ENCODE data around the gene TENM3. TPM values are rescaled to one million over a fixed set of nuclear protein-coding genes. Genes with fewer than 3 reads are reported as not detected.
A peak's percentile ranks its signal among the peaks of the same experiment; 100 is the strongest.

The TENM3 gene
- polyA plus RNA-seq, 1 experiment = 9.2 TPM

DNA sequence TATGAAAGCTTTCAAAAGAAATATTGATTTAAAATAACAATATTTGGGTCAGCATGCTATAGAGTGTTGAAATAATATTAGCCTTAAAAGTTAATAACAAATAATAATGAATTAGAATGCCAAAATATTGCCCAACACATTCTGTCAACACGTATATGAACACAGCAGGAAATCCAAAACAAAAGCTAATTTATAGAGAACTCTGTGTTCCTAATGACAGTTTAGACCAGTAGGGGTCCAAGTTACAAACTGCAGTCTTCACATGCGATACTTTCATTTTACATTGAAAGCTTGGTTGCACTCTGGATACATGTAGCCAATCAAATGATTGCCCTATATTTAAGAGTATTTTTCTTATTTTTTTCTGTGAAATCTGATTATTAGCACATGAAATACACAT, 399.6 kb downstream of the TENM3 start:
- DNase-seq (ENCODE audit: low read depth) = no peak
- CTCF ChIA-PET = no interaction called here
- TF ChIP-seq, protein P1, sequence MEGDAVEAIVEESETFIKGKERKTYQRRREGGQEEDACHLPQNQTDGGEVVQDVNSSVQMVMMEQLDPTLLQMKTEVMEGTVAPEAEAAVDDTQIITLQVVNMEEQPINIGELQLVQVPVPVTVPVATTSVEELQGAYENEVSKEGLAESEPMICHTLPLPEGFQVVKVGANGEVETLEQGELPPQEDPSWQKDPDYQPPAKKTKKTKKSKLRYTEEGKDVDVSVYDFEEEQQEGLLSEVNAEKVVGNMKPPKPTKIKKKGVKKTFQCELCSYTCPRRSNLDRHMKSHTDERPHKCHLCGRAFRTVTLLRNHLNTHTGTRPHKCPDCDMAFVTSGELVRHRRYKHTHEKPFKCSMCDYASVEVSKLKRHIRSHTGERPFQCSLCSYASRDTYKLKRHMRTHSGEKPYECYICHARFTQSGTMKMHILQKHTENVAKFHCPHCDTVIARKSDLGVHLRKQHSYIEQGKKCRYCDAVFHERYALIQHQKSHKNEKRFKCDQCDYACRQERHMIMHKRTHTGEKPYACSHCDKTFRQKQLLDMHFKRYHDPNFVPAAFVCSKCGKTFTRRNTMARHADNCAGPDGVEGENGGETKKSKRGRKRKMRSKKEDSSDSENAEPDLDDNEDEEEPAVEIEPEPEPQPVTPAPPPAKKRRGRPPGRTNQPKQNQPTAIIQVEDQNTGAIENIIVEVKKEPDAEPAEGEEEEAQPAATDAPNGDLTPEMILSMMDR (IDR thresholded peaks at IDR 0.05; ENCODE audit: insufficient read depth, low read depth, low read length) = no peak
- POLR2A ChIA-PET = no interaction called here
- Histone ChIP-seq H3K27me3 (ENCODE audit: control insufficient read depth, insufficient read depth, low read length) (no peaks in the 10 kb centered on the region), H3K36me3 (ENCODE audit: control insufficient read depth, insufficient read depth, low read length) (no peaks in the 10 kb centered on the region), H3K4me3 (ENCODE audit: low read depth, low read length) (no peak overlapping the region)

DNA sequence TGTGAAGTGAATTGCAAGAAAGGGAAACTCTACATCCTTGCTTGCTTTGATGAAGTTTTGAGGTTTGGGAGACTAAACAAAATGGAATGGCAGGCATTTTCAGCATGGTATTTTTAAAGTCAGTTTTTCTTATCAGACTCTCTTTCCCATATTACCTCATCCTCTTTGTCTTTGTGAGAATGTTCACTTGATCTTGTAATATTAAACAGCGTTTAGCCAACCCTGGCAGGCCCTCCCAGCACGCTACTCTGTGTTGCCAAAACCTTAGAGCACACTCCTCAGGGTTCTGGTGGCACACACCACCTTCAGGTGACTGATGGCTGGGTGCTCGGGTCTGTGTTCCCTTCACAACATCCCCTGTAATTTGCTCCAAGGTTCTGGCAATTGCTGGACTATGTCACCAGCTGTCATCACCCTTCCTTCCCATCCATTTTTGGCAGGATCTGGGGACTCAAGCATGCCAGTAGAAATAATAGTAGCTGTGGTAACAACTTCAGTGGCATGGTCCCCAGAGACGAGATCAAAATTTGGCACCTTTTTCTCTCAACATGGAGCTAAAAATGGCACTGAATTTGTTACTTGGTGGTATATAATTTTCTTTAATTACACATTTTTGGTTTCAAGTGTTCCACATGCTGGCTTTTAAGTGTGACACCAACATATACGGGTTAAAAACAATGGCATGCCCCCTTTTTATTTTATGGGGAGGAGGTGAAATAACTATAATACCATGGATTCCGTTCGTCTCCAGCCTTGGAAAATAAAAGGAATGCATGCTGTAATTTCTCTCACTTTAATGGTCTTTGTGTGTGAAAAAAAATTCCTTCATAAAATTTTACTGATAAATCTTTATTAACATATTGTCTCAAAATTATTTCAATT, 400.8 kb downstream of the TENM3 start:
- CTCF ChIA-PET = no interaction called here

DNA sequence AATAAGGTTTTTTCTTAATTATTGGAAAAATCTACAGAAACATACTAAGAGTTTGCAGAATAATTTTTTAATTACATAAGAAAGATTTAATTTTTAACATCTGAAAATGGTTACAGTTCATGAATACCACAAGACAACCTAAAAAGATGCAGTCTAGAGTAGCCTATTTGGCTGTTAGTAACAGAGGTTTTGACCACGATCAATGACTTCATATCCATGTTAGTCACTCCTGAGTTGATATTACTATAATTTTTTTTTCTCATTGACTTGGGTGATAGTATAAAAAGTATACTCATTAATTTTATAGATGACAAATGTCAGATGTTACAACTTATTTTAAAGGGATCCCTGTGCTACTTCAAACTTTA, 401.5 kb downstream of the TENM3 start:
- Histone ChIP-seq H3K4me3 (ENCODE audit: low read depth, low read length) (no peak overlapping the region), H3K27me3 (ENCODE audit: control insufficient read depth, insufficient read depth, low read length) (no peaks in the 10 kb centered on the region), H3K36me3 (ENCODE audit: control insufficient read depth, insufficient read depth, low read length) (no peaks in the 10 kb centered on the region)
- POLR2A ChIA-PET = no interaction called here
- peak; percentile 21 for DNase-seq (ENCODE audit: low read depth)
- TF ChIP-seq, protein P1 (IDR thresholded peaks at IDR 0.05; ENCODE audit: insufficient read depth, low read depth, low read length) = no peak
- CTCF ChIA-PET = no interaction called here

More for the DNA sequence above, 400.8 kb downstream of the TENM3 start:
- POLR2A ChIA-PET = no interaction called here
- H3K27me3 ChIP-seq (ENCODE audit: control insufficient read depth, insufficient read depth, low read length) = no peaks in the 10 kb centered on the region
- peak; percentile 41 for DNase-seq (ENCODE audit: low read depth)
- H3K4me3 ChIP-seq (ENCODE audit: low read depth, low read length) = no peak overlapping the region
- TF ChIP-seq, protein P1 (IDR thresholded peaks at IDR 0.05; ENCODE audit: insufficient read depth, low read depth, low read length) = no peak
- no peaks in the 10 kb centered on the region for H3K36me3 ChIP-seq (ENCODE audit: control insufficient read depth, insufficient read depth, low read length)

DNA sequence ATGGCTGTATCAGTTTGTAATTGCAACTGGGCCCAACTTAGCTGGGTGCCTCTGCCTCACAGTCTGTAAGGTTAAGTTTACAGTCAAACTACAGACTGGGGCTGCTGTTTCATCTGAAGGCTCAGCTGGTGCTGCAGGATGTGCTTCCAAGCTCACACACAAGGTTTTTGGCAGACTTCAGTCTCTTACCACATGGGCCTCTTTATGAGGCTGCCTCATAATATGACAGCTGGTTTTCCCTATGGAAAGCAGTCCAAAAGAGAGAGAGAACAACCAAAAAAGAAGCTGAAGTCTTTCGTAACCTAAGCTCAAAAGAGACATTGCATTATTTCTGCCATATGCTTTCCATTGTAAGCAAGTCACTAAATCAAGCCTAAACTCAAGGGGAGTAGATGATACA, 402.3 kb downstream of the TENM3 start:
- no peak for DNase-seq (ENCODE audit: low read depth)
- ChIA-PET POLR2A (no interaction called here), CTCF (no interaction called here)
- Histone ChIP-seq H3K4me3 (ENCODE audit: low read depth, low read length) (no peak overlapping the region), H3K36me3 (ENCODE audit: control insufficient read depth, insufficient read depth, low read length) (no peaks in the 10 kb centered on the region), H3K27me3 (ENCODE audit: control insufficient read depth, insufficient read depth, low read length) (no peaks in the 10 kb centered on the region)
- TF ChIP-seq, protein P1 (IDR thresholded peaks at IDR 0.05; ENCODE audit: insufficient read depth, low read depth, low read length) = no peak

DNA sequence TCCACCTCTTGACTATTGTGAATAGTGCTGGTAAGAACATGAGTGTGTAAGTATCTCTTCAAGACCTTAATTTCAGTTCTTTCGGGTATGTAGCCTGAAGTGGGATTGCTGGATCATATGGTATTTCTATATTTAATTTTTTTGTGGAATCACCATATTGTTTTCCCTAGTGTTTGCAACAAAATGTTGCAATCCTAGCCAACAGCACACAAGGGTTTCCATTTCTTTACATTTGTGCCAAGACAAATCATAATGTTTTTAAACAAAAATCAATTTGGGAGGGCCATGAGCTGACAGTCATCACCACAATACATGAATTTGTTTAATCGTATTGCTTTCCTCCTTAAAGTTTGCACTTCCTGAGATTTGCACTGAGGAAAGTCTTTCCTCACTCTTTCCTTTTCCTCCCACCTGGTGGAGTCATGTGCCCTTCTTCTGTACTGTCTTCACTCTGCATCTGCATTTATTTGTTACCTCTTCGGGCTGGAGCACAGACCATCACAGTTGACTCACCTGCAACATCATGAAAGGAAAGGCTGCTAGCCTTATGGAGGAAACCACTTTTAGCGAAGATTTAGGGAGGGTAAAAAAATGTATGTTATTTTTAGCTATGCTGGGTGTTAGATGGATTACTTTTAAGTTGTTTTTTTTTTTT, 404.6 kb downstream of the TENM3 start:
- POLR2A ChIA-PET = no interaction called here
- TF ChIP-seq, protein P1 (IDR thresholded peaks at IDR 0.05; ENCODE audit: insufficient read depth, low read depth, low read length) = no peak

More for the DNA sequence above, 404.6 kb downstream of the TENM3 start:
- H3K4me3 ChIP-seq (ENCODE audit: low read depth, low read length) = no peak overlapping the region
- no peaks in the 10 kb centered on the region for H3K27me3 ChIP-seq (ENCODE audit: control insufficient read depth, insufficient read depth, low read length)
- DNase-seq (ENCODE audit: low read depth) = no peak
- CTCF ChIA-PET = no interaction called here
- H3K36me3 ChIP-seq (ENCODE audit: control insufficient read depth, insufficient read depth, low read length) = no peaks in the 10 kb centered on the region

Measured in BJ (cell line).